Gastrocnemius medialis (tissue), 4 donors: ENCODE results near the gene C10orf71. TPM values are rescaled to one million over a fixed set of nuclear protein-coding genes. Genes with fewer than 3 reads are reported as not detected.

Experiments
- ATAC-seq, 2 donors: fragments of 150-250 bp; one replicate each; pipeline ENCODE4 v1.9.1; 2016
- DNase-seq, 2 donors: peaks; one replicate each; pipeline ENCODE4 v3.0.0-alpha.2; 2019
- H3K27ac ChIP-seq, 4 donors: fragments of 200-600 bp; sonication (generic); 1 replicate in 1 of 4; 2 replicates in 3 of 4; pipeline ENCODE4 v1.5.1; 2016 to 2018; ENCODE audit warnings: mild to moderate bottlenecking in 2 of 4, moderate library complexity in 1 of 4
- H3K27me3 ChIP-seq, 3 donors: fragments of 200-600 bp; sonication (generic) in 2 of 3; 1 replicate in 1 of 3; 2 replicates in 2 of 3; pipeline versions ENCODE4 v1.5.1 to v1.6.0; 2016 to 2019; ENCODE audit warnings: mild to moderate bottlenecking in 1 of 3, moderate library complexity in 1 of 3
- H3K36me3 ChIP-seq, 2 donors: fragments of 200-600 bp; sonication (generic) in 1 of 2; one replicate each; pipeline ENCODE4 v1.5.1; 2017 to 2018
- H3K4me1 ChIP-seq, 2 donors: fragments of 200-600 bp; sonication (generic) in 1 of 2; one replicate each; pipeline ENCODE4 v1.5.1; 2016 to 2017; ENCODE audit warnings: mild to moderate bottlenecking in 2 of 2
- H3K4me3 ChIP-seq, 4 donors: fragments of 200-600 bp; sonication (generic) in 3 of 4; 1 replicate in 1 of 4; 2 replicates in 3 of 4; pipeline ENCODE4 v1.5.1; 2016 to 2019; ENCODE audit warnings: mild to moderate bottlenecking in 2 of 4
- H3K9me3 ChIP-seq, 3 donors: fragments of 200-600 bp; sonication (generic) in 2 of 3; 1 replicate in 1 of 3; 2 replicates in 2 of 3; pipeline ENCODE4 v1.5.1; 2016 to 2019
- POLR2A ChIP-seq, 2 donors: fragments of 450-650 bp; IDR thresholded peaks; one replicate each; pipeline ENCODE4 v1.6.1; 2017; ENCODE audit warnings: antibody characterized with exemption in 2 of 2, mild to moderate bottlenecking in 2 of 2, moderate library complexity in 2 of 2
- in situ Hi-C, 4 donors: fragments of 200-750 bp; cut with MboI; loops; one replicate each; pipeline versions ENCODE4 v1.15.0 to v1.8.0; 2017; ENCODE audit warnings: low sequenced_read_pairs in 4 of 4
- intact Hi-C: fragments of 100-400 bp; cut with DNase I; formaldehyde crosslinking; loops from one replicate; pipeline ENCODE4 v1.15.1; 2023; ENCODE audit warnings: low total_unique reads
- total RNA-seq, 4 donors: library from RNA; depleted of rRNA; stranded (reverse); fragments of >200 nt; gene quantifications; one replicate each; pipeline versions ENCODE4 v1.1.0 to v1.2.3, GENCODE V29; 2016
- TF ChIP-seq, protein P1 (sequence below), 5 experiments: fragments of 450-650 bp in 3 of 5; fragments of 200-600 bp in 2 of 5; sonication (generic) in 2 of 5; IDR thresholded peaks in 4 of 5; conservative IDR thresholded peaks in 1 of 5; 1 replicate in 4 of 5; 2 replicates in 1 of 5; pipeline ENCODE4 v1.5.1; 2016 to 2019; ENCODE audit warnings: antibody characterized with exemption in 5 of 5, mild to moderate bottlenecking in 3 of 5, moderate library complexity in 3 of 5

C10orf71 gene
- total RNA-seq, 4 donors from 2014 or later: 26.5 to 208 (median 69.6) TPM

DNA sequence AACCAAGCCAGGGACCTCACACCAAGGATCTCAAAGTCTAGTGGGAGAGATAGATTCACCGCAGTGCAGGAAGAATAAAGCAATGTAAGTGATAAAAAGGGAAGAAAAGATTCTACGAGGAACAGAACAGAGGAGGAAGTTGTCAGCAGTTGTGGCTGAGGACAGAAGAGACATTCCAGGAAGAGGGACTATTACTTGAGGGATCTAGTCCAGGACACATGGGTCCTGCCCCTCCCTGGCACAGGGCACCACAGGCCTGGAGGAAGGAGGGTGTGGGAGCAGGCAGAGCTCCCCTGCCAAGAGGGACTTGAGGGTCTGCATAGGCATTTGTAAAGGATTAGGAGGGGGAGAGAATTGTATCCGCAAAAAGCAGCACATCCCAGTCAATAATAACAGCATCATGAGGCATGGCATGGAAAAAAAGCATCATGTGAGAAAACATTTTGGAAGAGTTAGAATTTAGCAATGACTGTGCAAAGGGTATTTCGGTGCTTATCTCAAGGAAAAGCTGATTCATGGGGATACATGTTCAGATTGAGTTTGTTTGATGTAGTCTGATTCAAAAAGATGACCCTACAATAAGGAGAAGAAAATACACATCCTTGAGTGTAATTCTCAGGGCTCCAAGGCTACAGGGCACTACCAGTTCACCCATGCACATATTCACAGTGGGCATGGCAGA lies 12.7 kb downstream of the C10orf71 start:
- in situ Hi-C loops: no loop called here
- peaks cover 0 to 19% of the 10 kb centered on the region in 2 donors for H3K36me3 ChIP-seq
- H3K9me3 ChIP-seq: no peaks in the 10 kb centered on the region
- TF ChIP-seq POLR2A (IDR thresholded peaks at IDR 0.05): no peak
- TF ChIP-seq, protein P1, sequence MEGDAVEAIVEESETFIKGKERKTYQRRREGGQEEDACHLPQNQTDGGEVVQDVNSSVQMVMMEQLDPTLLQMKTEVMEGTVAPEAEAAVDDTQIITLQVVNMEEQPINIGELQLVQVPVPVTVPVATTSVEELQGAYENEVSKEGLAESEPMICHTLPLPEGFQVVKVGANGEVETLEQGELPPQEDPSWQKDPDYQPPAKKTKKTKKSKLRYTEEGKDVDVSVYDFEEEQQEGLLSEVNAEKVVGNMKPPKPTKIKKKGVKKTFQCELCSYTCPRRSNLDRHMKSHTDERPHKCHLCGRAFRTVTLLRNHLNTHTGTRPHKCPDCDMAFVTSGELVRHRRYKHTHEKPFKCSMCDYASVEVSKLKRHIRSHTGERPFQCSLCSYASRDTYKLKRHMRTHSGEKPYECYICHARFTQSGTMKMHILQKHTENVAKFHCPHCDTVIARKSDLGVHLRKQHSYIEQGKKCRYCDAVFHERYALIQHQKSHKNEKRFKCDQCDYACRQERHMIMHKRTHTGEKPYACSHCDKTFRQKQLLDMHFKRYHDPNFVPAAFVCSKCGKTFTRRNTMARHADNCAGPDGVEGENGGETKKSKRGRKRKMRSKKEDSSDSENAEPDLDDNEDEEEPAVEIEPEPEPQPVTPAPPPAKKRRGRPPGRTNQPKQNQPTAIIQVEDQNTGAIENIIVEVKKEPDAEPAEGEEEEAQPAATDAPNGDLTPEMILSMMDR (IDR thresholded peaks at IDR 0.05 in 4 of 5, conservative IDR thresholded peaks at IDR 0.05 in 1 of 5): no peak
- H3K27ac ChIP-seq: peak overlapping the region; percentile 95 to 100 (median 96)
- intact Hi-C loops: no loop called here
- H3K4me1 ChIP-seq: peaks cover 33 to 44% of the 10 kb centered on the region in 2 donors
- H3K4me3 ChIP-seq: no peak overlapping the region
- H3K27me3 ChIP-seq: no peaks in the 10 kb centered on the region
- ATAC-seq (no peak), DNase-seq (no peak)

DNA sequence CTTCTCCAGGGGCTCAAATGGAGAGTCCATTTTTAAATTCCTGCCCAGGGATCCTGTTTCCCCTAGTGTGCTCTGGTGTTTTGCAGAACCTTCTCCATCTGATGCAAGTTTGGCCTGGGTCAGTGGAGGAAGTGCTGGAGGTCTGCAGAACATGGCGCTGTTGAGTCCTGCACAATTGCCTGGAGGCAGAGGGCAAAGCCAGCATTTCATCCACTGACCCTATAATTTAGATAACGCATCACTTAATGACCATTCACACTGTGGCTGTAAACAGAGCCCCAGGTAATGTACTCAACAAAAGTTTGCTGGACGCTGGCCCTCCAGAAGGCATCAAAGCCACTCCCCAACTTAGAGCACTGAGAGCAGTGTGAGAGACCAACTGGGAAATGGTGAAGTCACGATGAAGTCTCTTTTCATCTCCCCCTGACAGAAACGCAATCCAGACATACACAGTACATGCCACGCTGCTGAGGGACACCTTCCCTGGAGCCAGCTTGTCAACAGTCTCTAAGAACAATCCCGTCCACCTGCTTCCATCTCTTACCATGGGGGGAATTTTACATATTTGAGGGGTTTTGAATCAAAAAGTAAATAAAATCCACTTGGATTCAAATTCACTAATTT lies 13.4 kb downstream of the C10orf71 start:
- ATAC-seq: no peak
- H3K27me3 ChIP-seq: no peaks in the 10 kb centered on the region
- DNase-seq: no peak
- H3K4me1 ChIP-seq: peaks cover 33 to 41% of the 10 kb centered on the region in 2 donors
- peaks cover 0 to 25% of the 10 kb centered on the region in 2 donors for H3K36me3 ChIP-seq
- no peak overlapping the region for H3K4me3 ChIP-seq
- in situ Hi-C loops (no loop called here), intact Hi-C loops (no loop called here)
- peak overlapping the region; percentile 95 to 100 (median 96) for H3K27ac ChIP-seq
- H3K9me3 ChIP-seq: no peaks in the 10 kb centered on the region
- TF ChIP-seq, protein P1 (IDR thresholded peaks at IDR 0.05 in 4 of 5, conservative IDR thresholded peaks at IDR 0.05 in 1 of 5): no peak
- no peak for TF ChIP-seq POLR2A (IDR thresholded peaks at IDR 0.05)

DNA sequence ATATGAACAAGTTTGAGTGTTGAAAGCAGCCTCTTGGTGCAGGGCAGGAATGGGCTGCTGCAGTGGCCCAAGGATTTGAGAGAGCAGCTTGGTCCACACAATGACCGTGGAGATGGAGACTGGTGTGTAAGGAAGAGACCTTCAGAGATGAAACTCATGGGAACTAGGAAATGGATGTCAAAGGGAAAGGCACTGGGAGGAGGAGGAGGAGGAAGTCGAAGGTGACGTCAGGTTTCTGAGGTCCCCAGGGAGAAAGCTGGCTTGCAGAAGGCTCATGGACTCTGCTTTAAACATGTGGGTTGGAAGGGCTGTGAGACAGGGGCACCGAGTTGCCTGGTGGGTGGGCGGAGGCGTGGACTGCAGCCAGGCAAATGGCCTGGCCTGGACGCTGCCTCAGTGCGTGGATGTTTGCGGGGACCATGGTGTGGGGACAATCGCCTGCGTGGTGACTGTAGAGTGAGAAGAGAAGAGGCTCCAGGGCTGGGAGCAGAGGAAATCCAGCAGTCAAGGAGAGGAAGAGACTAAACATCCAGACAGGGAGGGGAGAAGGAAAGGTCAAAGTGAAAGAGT lies 14.6 kb downstream of the C10orf71 start:
- Histone ChIP-seq H3K9me3 (no peaks in the 10 kb centered on the region), H3K4me3 (no peak overlapping the region), H3K4me1 (peaks cover 33 to 41% of the 10 kb centered on the region in 2 donors), H3K36me3 (peaks cover 0 to 29% of the 10 kb centered on the region in 2 donors), H3K27me3 (no peaks in the 10 kb centered on the region), H3K27ac (peak overlapping the region; percentile 95 to 100 (median 96))
- TF ChIP-seq, protein P1 (IDR thresholded peaks at IDR 0.05 in 4 of 5, conservative IDR thresholded peaks at IDR 0.05 in 1 of 5): no peak
- no peak for TF ChIP-seq POLR2A (IDR thresholded peaks at IDR 0.05)
- in situ Hi-C loops: no loop called here
- ATAC-seq (no peak), DNase-seq (peak in 1 of 2 donors; percentile 9)
- intact Hi-C loops: no loop called here

DNA sequence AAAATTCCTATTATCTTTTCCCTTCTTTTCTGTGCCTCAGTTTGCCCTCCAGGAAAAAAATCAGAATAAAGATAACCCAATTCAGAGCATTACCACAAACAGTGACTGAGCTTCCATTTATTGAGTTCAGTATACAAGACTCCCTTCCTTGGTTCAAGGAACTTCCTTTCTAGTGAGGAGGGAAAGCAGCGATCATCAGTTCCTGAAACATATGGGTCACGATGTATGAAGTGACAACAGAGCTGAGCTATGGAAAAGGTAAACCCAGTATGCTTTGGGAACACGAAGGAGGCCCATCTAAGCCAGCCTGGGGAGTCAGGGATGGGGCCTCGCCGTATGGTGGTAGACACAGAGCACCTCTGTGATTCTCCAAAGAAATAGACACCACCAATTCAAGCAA lies 15.8 kb downstream of the C10orf71 start:
- no peak for TF ChIP-seq POLR2A (IDR thresholded peaks at IDR 0.05)
- TF ChIP-seq, protein P1 (IDR thresholded peaks at IDR 0.05 in 4 of 5, conservative IDR thresholded peaks at IDR 0.05 in 1 of 5): no peak
- DNase-seq: no peak
- in situ Hi-C loops: no loop called here
- ATAC-seq: no peak
- Histone ChIP-seq H3K9me3 (no peaks in the 10 kb centered on the region), H3K4me3 (no peak overlapping the region), H3K4me1 (peaks cover 33 to 45% of the 10 kb centered on the region in 2 donors), H3K36me3 (peaks cover 0 to 30% of the 10 kb centered on the region in 2 donors), H3K27me3 (no peaks in the 10 kb centered on the region), H3K27ac (peak overlapping the region; percentile 95 to 100 (median 96))
- intact Hi-C loops: no loop called here
